MM.1S (cell line): ENCODE measurements around the gene LEP.
"Not testable (repeated sequence)": the region's sequence is repeated elsewhere in the genome, so short reads cannot be mapped to it uniquely, and the experiment has no call there.

Experiments used
- DNase-seq: peaks from one replicate; pipeline ENCODE4 v3.0.0-alpha.2; 2015
- H2AFZ ChIP-seq: fragments of 300-600 bp; sonication (generic); 2 replicates; pipeline ENCODE4 v1.6.0; 2016; ENCODE audit warnings: antibody characterized with exemption, low read length
- H3F3A ChIP-seq: fragments of 300-600 bp; sonication (generic); 2 replicates; pipeline ENCODE4 v1.6.1; 2016; ENCODE audit warnings: mild to moderate bottlenecking, antibody characterized with exemption, low read length, moderate library complexity, mixed read lengths; ENCODE audit not compliant: insufficient read depth
- H3K27ac ChIP-seq: fragments of 300-600 bp; sonication (generic); 2 replicates; pipeline ENCODE4 v1.5.1; 2016; ENCODE audit warnings: mild to moderate bottlenecking, low read length
- H3K27me3 ChIP-seq: fragments of 300-600 bp; sonication (generic); replicated peaks from 2 replicates; pipeline ENCODE4 v1.6.0; 2016; ENCODE audit warnings: low read length; ENCODE audit not compliant: insufficient read depth
- H3K36me3 ChIP-seq: fragments of 300-600 bp; sonication (generic); replicated peaks from 2 replicates; pipeline ENCODE4 v1.6.1; 2016; ENCODE audit warnings: mild to moderate bottlenecking, low read length, mixed read lengths; ENCODE audit not compliant: insufficient read depth
- H3K4me1 ChIP-seq: fragments of 300-600 bp; sonication (generic); 2 replicates; pipeline ENCODE4 v1.6.1; 2016; ENCODE audit warnings: low read length, mixed read lengths
- H3K4me2 ChIP-seq: fragments of 300-600 bp; sonication (generic); 2 replicates; pipeline ENCODE4 v1.6.0; 2016; ENCODE audit warnings: low read depth, low read length
- H3K4me3 ChIP-seq: fragments of 300-600 bp; sonication (generic); 2 replicates; pipeline ENCODE4 v1.5.1; 2016; ENCODE audit warnings: low read length, mixed read lengths
- H3K79me2 ChIP-seq: fragments of 300-600 bp; sonication (generic); 2 replicates; pipeline ENCODE4 v1.6.1; 2016; ENCODE audit warnings: mixed run types, low read length, mixed read lengths
- H3K9ac ChIP-seq: fragments of 300-600 bp; sonication (generic); 2 replicates; pipeline ENCODE4 v1.6.1; 2016; ENCODE audit warnings: low read length, mixed read lengths
- H3K9me2 ChIP-seq: fragments of 300-600 bp; sonication (generic); replicated peaks from 2 replicates; pipeline ENCODE4 v1.6.1; 2016; ENCODE audit warnings: mild to moderate bottlenecking, low read length, mixed read lengths; ENCODE audit not compliant: insufficient read depth
- H3K9me3 ChIP-seq: fragments of 300-600 bp; sonication (generic); replicated peaks from 2 replicates; pipeline ENCODE4 v1.6.1; 2016; ENCODE audit warnings: mild to moderate bottlenecking, low read length, mixed read lengths; ENCODE audit not compliant: insufficient read depth
- H4K20me1 ChIP-seq: fragments of 300-600 bp; sonication (generic); 2 replicates; pipeline ENCODE4 v1.6.1; 2016; ENCODE audit warnings: mild to moderate bottlenecking, low read length, moderate library complexity, mixed read lengths; ENCODE audit not compliant: insufficient read depth
- EZH2 ChIP-seq: fragments of 300-600 bp; sonication (generic); optimal IDR thresholded peaks from 2 replicates; pipeline ENCODE3; 2017; ENCODE audit warnings: low read depth, mild to moderate bottlenecking, antibody characterized with exemption, low read length, mixed read lengths
- EZH2phosphoT487 ChIP-seq: fragments of 300-600 bp; sonication (generic); IDR thresholded peaks from 2 replicates; pipeline ENCODE4 v1.6.1; 2018; ENCODE audit warnings: antibody characterized with exemption, low read length
- TF ChIP-seq, protein P1 (sequence below): fragments of 300-600 bp; sonication (generic); IDR thresholded peaks from 2 replicates; pipeline ENCODE4 v1.5.1; 2016; ENCODE audit warnings: antibody characterized with exemption, low read length, mixed read lengths

Gene LEP

DNA sequence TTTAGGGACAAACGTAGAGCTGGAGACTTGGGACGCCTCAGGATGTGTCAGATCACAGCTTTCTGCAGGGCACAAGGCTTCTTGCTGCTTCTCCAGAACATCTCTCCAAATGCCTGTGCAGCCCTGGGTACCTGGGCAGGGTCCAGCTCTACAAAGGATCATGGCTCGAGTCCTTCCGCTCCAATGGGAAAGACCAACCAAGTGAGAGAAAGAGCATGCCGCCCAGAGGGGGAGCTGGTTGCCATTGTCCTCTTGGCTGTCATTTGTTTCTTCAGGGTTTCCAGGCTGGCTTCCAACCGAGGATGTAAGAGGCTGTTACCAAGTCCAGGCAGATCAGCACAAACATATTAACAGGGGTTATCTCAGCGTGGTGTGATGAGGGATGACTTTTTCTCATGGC is 5.6 kb upstream of the LEP start:
- Histone ChIP-seq H3K27me3 (no peaks in the 10 kb centered on the region), H3K4me3 (no peak overlapping the region), H3K79me2 (no peaks in the 10 kb centered on the region), H3K27ac (no peak overlapping the region), H3F3A (peaks cover 10% of the 10 kb centered on the region; the same call in 1 of the 2 replicates), H3K9ac (no peak overlapping the region), H3K4me2 (no peak overlapping the region), H3K36me3 (no peaks in the 10 kb centered on the region), H3K9me3 (no peaks in the 10 kb centered on the region), H3K9me2 (no peaks in the 10 kb centered on the region), H3K4me1 (peaks cover 11% of the 10 kb centered on the region), H4K20me1 (no peaks in the 10 kb centered on the region), H2AFZ (no peak overlapping the region)
- no peak for DNase-seq
- TF ChIP-seq EZH2 (no peak), EZH2phosphoT487 (no peak)
- TF ChIP-seq, protein P1, sequence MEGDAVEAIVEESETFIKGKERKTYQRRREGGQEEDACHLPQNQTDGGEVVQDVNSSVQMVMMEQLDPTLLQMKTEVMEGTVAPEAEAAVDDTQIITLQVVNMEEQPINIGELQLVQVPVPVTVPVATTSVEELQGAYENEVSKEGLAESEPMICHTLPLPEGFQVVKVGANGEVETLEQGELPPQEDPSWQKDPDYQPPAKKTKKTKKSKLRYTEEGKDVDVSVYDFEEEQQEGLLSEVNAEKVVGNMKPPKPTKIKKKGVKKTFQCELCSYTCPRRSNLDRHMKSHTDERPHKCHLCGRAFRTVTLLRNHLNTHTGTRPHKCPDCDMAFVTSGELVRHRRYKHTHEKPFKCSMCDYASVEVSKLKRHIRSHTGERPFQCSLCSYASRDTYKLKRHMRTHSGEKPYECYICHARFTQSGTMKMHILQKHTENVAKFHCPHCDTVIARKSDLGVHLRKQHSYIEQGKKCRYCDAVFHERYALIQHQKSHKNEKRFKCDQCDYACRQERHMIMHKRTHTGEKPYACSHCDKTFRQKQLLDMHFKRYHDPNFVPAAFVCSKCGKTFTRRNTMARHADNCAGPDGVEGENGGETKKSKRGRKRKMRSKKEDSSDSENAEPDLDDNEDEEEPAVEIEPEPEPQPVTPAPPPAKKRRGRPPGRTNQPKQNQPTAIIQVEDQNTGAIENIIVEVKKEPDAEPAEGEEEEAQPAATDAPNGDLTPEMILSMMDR: no peak

DNA sequence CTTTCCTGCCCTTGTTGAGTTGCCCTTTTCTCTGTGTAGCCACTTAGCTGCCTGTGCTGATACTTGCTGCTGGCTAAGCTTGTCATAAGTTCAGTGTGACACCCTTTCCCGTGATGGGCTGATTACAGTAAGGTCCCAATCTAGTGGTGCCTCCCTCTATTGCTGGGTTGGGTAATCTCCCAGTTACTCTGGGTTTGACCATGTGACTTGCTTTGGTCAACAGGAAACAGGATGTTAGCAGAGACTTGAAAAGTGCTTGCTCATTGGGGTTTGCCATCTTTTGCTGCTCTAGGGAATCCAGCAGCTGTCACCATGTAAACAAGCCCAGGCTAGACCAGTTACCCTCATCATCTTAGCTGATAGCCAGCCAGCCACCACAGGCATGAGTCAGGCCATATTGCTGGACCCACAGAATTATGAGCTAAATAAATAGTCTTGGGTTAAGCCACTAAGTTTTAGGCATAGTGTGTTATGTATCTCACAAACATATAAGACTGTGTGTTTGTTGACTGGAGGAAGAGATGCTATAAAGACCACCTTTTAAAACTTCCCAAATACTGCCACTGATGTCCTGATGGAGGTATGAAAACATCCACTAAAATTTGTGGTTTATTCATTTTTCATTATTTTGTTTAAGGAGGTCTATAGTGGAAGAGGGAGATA is 4.0 kb upstream of the LEP start:
- Histone ChIP-seq H4K20me1 (no peaks in the 10 kb centered on the region), H3K4me3 (no peak overlapping the region), H3K27me3 (no peaks in the 10 kb centered on the region), H3K9ac (no peak overlapping the region), H3K79me2 (no peaks in the 10 kb centered on the region), H3K27ac (peak overlapping the region; percentile 30), H3K9me2 (no peaks in the 10 kb centered on the region), H3F3A (peaks cover 10% of the 10 kb centered on the region; the same call in 1 of the 2 replicates), H2AFZ (peak overlapping the region; percentile 66), H3K4me1 (peaks cover 11% of the 10 kb centered on the region), H3K9me3 (no peaks in the 10 kb centered on the region), H3K36me3 (no peaks in the 10 kb centered on the region), H3K4me2 (peak overlapping the region; percentile 4)
- DNase-seq: peak; percentile 94
- TF ChIP-seq EZH2 (no peak), EZH2phosphoT487 (no peak)
- TF ChIP-seq, protein P1: no peak

DNA sequence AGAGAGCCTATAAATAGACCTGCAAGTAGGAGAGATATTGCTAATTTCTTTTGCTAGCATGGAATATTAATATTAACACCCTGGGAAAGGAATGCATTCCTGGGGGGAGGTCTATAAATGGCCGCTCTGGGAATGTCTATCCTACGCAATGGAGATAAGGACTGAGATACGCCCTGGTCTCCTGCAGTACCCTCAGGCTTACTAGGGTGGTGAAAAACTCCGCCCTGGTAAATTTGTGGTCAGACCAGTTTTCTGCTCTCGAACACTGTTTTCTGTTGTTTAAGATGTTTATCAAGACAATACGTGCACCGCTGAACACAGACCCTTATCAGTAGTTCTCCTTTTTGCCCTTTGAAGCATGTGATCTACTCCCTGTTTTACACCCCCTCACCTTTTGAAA is 1.9 kb upstream of the LEP start:
- H3K27ac ChIP-seq, H3K27me3 ChIP-seq, H3K4me2 ChIP-seq, DNase-seq, H3K36me3 ChIP-seq, H3K9me2 ChIP-seq, H3K9me3 ChIP-seq, H3K9ac ChIP-seq, H2AFZ ChIP-seq, H4K20me1 ChIP-seq, H3K4me3 ChIP-seq, H3K79me2 ChIP-seq: not testable (repeated sequence)
- peaks cover 11% of the 10 kb centered on the region for H3K4me1 ChIP-seq
- peaks cover 10% of the 10 kb centered on the region; the same call in 1 of the 2 replicates for H3F3A ChIP-seq

DNA sequence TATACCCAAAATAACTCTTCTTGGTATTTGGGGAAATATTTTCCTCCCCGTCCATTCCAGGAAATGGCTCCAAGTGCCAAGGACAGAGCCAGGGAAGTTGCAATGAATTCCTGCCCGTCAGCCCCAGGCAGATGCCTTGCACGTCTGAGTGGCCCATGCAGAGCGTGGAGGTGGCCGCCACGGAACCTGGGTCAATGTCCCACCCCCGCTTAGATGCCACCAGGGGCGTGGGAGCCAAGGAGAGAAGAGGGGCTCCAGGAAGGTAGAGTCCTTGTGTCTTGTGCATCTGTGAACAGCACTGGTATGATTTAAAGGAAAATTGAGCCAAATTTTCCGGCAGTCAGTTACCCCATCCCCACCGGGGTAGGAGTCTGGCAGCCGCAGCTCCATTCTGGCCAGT is 1.6 kb downstream of the LEP start:
- Histone ChIP-seq H3K9me3 (no peaks in the 10 kb centered on the region), H3F3A (no peaks in the 10 kb centered on the region), H2AFZ (no peak overlapping the region), H3K4me2 (no peak overlapping the region), H4K20me1 (no peaks in the 10 kb centered on the region), H3K9ac (no peak overlapping the region), H3K27me3 (no peaks in the 10 kb centered on the region), H3K4me3 (no peak overlapping the region), H3K36me3 (no peaks in the 10 kb centered on the region), H3K9me2 (no peaks in the 10 kb centered on the region), H3K4me1 (no peaks in the 10 kb centered on the region), H3K27ac (no peak overlapping the region), H3K79me2 (no peaks in the 10 kb centered on the region)
- no peak for TF ChIP-seq EZH2phosphoT487
- TF ChIP-seq, protein P1: no peak
- DNase-seq: no peak
